Epidermal melanocyte (primary cell): ENCODE data around the gene TMEM131.
A peak's percentile ranks its signal among the peaks of the same experiment; 100 is the strongest.
"Not testable (repeated sequence)": the region's sequence is repeated elsewhere in the genome, so short reads cannot be mapped to it uniquely, and the experiment has no call there.

Source experiments
- DNase-seq: peaks from one replicate; pipeline ENCODE4 v3.0.0; 2011; ENCODE audit warnings: low spot score; ENCODE audit not compliant: insufficient read length

TMEM131 gene

DNA sequence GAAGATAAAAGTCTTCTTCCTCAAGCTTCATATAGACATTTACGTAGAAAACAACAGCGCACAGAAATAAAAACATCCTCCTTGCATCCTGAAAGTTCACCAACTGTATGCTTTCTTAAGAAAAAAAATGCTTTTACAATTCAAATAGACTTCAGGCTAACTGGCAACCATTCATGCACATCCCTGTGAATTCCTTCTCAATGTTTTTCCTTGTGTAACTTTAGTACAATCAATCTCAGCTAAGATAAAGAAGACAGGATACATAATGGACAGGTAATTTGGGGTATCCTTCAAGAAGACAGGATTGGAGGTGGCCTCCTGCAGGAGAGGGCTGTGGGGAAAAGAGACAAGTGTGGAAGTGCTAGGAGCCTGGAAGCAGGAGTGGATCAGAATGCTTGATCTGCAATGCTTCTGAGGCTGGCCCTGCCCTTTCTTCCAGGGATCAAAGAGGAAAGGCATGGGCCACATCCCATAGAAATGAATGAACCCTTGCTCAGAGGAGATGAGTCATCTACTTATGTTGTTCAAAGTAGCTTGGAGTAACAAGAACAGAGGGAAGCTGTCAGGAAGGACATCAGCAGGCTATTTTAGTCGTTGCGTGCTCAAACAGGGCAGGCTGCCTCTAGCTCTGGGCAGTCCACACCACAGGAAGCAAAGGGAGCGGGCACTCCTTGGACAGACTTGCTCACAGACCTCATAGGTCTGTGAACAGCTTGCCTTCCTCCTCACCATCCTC is 126.6 kb downstream of the TMEM131 start:
- DNase-seq, result peak; percentile 62

DNA sequence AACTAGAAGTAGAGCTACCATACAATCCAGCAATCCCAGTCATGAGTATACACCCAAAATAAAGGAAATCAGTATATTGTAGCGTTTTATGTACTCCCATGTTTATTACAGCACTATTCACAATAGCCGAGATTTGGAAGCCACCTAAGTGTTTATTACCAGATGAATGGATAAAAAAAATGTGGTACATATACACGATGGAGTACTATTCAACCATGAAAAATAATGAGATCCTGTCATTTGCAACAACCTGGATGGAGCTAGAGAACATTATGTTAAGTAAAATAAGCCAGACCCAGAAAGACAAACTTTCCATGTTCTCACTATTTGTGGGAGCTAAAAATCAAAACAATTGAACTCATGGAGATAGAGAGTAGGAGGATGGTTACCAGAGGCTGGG is 131.9 kb downstream of the TMEM131 start:
- DNase-seq, result no peak

DNA sequence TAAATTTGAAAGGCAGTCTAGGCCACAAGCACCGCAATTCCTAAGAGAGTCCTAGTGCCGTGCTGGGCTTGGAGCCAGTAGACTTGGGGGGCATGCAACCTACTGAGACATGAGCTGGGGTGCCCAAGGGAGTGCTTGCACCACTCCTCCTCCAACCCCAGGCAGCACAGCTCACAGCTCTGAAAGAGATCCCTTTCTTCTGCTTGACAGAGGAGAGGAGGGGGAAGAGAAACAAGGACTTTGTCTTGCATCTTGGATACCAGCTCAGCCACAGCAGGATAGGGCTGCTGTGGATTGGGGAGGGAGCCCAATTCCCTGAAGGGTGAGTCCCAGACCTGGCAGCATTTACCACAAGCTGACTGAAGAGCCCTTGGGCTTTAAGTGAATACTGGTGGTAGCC is 134.6 kb downstream of the TMEM131 start:
- DNase-seq, result no peak

DNA sequence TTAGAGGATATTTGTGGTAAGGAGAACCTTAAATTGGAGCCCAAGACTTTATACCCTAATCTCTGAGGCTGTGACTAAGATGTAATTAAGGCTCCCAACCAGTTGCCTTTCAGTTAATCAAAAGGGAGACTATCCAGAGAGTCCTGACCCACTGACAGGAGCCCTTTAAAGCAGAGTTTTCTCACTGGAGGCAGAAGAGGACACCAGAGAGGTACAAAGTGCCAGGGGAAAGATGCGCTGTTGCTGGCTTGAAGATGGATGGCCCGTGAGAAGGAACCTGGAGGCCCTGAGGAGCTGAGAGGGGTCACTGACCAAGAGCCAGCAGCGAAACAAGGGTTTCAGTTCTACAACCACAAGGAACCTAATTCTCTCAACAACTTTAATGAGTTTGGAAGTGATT is 137.3 kb downstream of the TMEM131 start:
- DNase-seq, result no peak

DNA sequence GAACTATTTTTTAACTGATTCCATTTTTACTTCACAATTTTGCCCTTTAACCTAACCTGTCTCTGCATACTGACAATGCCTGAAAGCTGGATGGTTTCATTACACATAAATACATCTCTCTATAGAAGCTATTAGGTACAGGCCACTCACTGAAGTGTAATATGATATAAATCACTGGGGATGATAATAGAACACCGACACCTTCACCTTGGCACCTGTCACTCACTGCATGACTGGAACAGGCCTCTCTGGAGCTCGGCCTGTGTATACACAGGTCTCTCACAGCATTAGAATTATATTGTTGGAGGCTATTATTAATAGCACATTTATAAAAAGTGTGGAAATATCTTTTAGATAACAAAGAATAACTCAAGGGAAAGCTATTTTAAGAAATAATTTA is 138.2 kb downstream of the TMEM131 start:
- no peak for DNase-seq

DNA sequence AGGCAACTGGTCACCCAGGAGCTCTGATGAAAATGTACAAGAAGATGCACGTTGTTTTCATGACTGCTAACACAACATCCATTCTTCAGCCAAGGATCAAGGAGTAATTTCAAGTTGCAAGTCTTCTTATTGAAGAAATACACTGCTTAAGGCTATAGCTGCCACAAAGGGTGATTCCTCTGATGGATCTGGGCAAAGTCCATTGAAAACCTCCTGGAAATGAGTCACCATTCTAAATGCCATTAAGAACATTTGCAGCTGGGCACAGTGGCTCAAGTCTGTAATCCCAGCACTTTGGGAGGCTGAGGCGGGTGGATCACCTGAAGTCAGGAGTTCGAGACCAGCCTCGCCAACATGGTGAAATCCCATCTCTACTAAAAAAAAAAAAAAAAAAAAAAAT is 142.7 kb downstream of the TMEM131 start:
- not testable (repeated sequence) for DNase-seq

DNA sequence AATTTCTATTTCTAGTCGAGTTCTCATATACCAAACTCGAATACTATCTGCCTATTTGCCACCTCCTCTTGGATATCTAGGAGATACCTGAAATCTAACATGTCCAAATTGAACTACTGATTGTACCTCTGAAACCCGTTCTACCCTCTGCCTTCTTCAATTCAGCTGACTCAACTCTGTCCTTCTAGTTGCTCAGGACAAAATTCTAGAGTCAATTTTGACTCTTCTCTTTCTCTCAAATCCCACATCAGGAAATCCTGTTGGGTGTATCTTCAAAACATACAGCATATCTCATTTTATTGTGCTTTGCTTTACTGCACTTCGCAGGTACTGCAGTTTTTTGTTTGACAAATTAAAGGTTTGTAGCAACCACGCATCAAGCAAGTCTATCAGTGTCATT is 144.6 kb downstream of the TMEM131 start:
- DNase-seq, result no peak

DNA sequence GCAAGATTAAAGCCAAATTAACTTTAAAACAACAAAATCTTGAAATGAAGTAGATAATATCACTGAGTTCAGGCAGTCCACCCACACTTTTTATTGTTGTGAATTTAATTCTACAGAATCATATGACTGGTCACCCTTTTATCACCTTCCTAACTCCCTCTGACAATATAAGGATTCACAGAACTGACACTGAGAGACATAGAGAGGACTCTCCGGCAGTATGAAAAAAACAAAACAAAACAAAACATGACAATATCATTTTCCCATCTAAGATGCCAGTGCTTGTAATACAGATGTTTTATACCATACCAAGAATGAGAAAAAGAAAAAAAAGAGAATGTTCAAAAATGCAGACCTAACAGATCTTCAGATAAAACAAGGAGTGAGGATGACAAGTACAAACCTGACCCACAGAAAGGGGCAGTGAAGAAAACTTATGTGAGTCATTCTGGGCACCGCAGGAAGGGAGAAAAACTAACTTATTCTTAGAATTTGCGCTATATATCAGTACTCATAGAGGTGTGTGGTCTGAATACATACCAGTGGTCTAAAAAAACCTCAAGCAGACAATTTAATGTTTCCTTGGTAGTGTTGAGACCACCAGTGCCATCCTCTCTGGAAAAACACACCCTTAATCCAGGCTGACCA is 145.7 kb downstream of the TMEM131 start:
- no peak for DNase-seq

DNA sequence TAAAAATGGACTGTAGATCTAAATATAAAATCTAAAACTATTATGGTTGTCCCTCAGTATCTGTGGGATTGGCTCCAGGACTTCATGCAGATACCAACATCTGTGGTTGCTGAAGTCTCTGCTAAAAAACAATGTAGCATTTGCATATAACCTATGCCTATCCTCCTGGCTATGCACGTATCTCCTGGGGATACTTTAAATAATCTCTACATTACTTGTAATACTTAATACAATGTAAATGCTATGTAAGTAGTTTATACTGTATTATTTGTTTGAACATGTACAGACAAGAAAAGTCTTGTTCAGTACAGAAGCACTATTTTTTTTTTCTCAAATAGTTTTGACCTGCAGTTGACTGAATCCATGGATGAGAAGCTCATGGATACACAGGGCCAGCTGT is 147.4 kb downstream of the TMEM131 start:
- no peak for DNase-seq

DNA sequence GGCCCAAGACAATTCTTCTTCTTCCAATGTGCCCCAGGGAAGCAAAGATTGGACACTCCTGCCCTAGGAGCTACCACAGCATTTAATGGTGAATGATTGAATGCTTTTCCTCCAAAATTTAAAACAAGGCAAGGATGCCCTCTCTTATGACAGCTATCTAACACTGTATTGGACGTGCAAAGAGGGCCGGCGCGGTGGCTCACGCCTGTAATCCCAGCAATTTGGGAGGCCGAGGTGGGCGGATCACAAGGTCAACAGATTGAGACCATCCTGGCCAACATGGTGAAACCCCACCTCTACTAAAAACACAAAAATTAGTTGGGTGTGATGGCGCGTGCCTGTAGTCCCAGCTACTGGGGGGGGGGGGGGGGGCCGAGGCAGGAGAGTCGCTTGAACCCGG is 149.0 kb downstream of the TMEM131 start:
- not testable (repeated sequence) for DNase-seq

DNA sequence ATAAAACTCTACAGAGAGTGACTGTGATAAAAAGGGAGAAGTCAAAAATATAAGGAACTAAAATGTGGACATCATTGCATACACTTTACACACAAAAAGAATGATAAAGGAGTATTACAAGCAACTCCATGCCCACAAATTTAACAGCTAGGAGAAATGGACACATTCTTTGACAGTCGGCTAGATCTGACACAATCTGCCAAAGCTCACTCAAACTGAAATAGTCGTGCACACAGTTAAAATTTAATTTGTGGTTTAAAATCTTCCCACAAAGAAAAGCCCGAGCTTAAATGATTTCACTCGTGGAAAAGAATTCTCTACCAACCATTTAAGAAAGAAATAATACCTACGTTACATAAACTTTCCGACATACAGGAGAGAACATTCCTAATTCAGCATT is 149.9 kb downstream of the TMEM131 start:
- no peak for DNase-seq

DNA sequence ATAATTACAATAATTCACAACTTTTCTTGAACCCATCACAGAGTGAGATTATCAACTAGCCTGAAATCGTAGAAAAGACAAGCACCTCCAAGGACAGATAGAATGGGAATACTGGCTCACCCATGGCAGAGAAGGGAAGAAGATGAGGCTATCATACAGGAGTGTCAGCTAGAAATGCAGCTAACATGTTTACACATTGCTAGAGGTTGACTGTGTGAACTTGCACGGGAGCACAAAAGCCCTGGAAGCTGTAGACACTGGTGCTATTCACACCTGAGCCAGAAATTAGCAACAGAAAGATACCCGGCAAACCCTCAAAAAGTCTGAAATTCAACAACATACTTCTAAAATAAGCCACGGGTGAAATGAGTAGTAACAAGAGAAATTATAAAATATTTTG is 150.6 kb downstream of the TMEM131 start:
- DNase-seq, result no peak

DNA sequence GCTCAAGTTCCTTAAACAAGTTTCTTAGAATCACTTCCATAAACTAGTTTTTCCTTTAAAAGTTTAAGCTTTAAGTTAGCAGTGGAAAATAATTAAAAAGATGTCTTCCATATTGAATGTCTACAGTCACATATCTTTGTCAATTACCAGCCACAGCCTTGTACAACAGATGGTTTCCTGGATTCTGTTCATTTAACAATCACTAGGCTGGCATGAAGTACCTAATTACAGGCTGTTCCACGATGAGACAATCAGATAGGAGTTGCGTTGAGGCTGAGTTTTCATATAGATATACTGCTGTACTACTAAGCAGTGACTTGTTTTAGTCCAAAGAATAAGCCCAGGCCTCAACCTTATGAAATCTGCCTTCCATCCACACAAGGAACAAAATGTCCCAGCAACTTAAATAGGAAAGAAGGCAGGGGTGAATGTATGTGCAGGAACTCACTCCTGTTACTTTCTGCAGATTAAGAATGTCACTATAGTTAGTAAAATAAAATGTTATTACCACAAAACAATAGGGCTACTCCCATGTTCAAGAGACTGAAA is 151.4 kb downstream of the TMEM131 start:
- no peak for DNase-seq

DNA sequence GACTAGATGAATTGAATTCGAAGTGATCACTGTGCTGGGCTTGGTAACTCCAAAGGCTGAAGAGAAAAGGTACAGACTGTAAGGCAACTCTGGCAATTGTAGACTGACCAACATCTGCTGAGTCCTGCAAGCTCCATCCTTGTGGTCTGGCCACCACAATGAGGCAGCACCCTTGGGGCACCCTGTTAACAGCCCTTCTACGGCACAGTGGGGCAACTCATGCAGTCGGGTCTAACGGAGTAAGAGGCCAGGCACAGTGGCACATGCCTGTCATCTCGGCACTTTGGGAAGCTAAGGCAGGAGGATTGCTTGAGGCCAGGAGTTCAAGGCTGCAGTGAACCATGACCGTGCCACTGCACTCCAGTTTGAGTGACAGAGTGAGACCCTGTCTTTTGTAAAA is 155.6 kb downstream of the TMEM131 start:
- DNase-seq, result no peak

DNA sequence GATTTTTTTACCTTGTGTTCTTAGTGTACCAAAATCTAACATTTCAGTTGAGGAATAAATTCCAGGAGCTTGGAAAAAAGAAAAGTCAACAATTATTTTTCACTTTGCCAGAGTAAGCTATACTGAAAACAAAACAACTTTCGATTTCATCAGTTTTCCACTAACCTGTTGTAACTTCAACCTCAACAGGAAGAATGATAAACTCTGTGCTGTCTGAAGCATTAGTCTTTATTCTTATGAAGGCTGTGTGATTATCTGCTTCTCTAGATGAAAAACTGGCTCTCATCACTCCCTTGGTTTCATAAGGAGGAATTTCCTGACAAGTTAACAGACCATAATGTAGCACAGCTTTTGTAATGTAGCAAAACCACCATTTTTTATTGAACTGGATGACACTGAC is 161.1 kb downstream of the TMEM131 start:
- DNase-seq, result no peak

DNA sequence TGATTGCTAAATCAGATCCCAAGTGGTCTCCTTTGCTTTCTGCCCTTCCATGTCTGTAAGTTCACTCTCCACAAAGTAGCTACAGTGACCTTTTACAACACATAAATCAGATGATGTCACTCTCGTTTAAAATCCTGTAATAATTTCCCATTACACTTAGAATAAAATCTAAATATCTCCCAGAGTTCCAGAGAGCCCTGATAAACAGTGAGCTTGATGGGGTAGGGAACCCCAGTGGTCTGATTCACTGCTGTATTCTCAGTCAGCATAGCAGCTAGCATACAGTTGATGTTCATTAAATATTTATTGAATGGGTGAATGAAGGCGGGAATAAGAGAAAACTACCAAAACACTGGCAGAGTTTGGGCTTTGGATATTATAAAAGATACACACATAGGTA is 164.6 kb downstream of the TMEM131 start:
- no peak for DNase-seq

DNA sequence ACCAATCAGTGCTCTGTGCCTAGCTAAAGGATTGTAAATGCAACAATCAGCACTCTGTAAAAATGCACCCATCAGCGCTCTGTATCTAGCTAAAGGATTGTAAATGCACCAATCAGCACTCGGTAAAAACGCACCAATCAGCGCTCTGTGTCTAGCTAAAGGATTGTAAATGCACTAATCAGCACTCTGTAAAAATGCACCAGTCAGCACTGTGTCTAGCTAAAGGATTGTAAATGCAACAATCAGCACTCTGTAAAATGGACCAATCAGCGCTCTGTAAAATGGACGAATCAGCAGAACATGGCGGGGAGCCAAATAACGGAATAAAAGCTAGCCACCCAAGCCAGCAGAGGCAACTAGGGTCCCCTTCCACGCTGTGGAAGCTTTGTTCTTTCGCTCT is 166.5 kb downstream of the TMEM131 start:
- DNase-seq, result not testable (repeated sequence)

DNA sequence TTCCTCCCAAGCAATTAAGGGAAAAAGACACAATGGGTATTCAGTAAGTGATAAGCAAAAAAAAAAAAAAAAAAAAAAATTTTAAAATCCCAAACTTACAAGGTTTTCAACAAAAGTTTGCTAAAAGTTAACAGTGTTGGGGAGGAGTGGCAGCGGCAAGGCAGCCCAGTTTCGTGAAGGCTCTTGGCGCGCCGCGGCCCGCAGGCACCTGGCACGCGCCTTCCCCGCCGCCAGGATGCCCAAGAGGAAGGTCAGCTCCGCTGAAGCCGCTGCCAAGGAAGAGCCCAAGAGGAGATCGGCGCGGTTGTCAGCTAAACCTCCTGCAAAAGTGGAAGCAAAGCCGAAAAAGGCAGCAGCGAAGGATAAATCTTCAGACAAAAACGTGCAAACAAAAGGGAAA is 168.7 kb downstream of the TMEM131 start:
- DNase-seq, result not testable (repeated sequence)

DNA sequence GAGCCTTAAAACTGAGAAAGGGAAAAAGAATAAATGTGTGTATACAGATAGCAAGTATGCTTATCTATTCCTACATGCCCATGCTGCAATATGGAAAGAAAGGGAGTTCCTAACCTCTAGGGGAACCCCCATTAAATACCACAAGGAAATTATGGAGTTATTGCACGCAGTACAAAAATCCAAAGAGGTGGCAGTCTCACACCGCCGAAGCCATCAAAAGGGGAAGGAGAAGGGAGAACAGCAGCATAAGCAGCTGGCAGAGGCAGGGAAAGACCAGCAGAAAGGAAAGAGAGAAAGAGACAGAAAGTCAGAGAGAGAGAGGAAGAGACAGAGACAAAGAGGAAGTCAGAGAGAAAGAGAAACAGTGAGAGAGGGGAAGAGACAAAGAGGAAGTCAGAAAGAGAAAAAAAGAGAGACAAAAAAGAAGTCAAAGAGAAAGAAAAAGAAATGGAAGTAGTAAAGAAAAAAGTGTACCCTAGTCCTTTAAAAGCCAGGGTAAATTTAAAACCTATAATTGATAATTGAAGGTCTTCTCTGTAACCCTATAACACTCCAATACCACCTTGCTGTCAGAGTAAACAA is 169.4 kb downstream of the TMEM131 start:
- DNase-seq, result not testable (repeated sequence)

DNA sequence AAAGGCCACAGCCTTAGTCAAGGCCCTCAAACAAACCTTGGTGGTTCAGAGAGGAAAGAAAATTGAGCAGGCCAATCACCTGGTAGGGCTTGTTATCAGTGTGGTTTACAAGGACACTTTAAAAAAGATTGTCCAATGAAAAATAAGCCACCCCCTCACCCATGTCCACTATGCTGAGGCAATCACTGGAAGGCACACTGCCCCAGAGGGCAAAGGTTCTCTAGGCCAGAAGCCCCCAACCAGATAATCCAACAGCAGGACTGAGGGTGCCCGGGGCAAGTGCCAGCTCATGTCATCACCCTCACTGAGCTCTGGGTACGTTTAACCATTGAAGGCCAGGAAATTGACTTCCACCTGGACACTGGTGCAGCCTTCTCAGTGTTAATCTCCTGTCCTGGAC is 171.7 kb downstream of the TMEM131 start:
- not testable (repeated sequence) for DNase-seq

DNA sequence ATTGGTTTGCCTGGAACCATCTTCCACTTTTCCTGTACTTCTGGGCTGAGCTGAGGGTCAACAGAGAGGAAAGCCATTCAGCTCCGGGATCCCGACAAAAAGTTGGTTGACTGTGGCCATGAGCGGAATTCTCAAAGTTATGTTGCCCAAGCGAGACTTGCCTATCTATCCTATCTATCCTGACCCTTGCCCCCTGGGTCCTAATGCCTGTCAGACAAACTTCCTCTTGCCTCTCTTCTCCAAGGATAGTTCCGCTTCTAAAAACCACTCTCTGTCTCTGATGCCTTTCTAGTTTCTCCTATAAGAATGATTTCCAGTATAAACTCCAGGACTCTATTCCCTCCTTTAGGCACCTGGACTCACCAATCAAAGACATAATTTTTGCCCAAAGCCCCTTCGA is 173.9 kb downstream of the TMEM131 start:
- not testable (repeated sequence) for DNase-seq

DNA sequence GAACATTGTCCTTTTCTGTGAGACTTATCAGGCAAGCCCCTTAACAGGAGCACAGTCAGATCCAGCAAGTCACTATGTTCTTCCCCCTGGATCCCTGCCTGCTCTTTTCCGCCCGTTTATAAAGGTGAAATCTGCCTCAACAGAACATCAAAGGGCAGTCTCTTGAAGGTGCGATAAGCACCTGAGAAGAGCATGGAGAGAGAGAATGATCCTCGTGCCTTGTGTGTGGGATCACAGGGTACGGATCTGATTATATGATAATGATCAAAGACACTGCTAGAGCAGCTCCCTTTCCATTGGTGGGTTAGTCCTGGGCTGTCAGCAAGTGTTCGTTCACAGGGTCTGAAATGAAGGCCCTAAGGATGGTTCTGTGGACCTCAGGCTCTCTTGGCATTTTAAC is 176.0 kb downstream of the TMEM131 start:
- no peak for DNase-seq

DNA sequence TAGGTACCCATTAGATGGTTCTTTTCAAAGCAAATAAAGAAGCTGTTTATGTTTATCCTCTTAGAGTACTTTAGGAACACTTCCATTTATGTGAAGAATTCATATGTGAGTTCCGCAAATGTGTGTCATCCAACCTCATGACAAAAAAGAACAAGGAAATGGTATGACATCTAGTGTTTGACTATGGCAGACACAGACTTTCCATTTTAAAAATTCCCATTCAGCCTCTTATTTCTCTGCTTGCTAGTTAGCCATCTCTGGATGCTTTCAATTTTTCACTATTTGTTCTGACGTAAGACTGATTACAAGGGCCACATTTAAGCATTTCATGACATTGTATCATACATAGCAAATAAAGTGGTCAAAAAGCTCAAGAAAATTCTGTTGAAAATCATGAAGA is 179.3 kb downstream of the TMEM131 start:
- no peak for DNase-seq
